GM12878 (cell line): ENCODE data around the gene OTUB2. TPM values are rescaled to one million over a fixed set of nuclear protein-coding genes. Genes with fewer than 3 reads are reported as not detected.
A peak's percentile ranks its signal among the peaks of the same experiment; 100 is the strongest.

Experiments used
- ATAC-seq: fragments of 200-7000 bp; cut with Tn5 transposase; 3 replicates; pipeline ENCODE4 v1.9.1; 2020; ENCODE audit warnings: mild to moderate bottlenecking, moderate library complexity
- BruUV-seq: library from RNA; stranded (reverse); fragments of 400-500 nt; replicated peaks from 2 replicates; lab custom pipeline; 2021; lab: Mats Ljungman, UMichigan
- CTCF ChIA-PET: fragments of 300-600 bp; sonication (Branson Sonifier 250); formaldehyde crosslinking; extraction: SDS; loops from one replicate; lab custom pipeline; 2021; ENCODE audit warnings: inconsistent platforms; lab: Yijun Ruan, JAX
- POLR2A ChIA-PET: fragments of 350-600 bp; formaldehyde crosslinking; extraction: SDS; loops from one replicate; lab custom pipeline; 2021; ENCODE audit warnings: inconsistent platforms; lab: Charles Lee
- RAD21 ChIA-PET: fragments of 300-600 bp; sonication (Branson Sonifier 250); formaldehyde crosslinking; loops from one replicate; lab custom pipeline; 2023; ENCODE audit warnings: antibody characterized with exemption; ENCODE audit not compliant: unreplicated experiment; lab: Charles Lee
- SMC1A ChIA-PET: fragments of 300-600 bp; sonication (Branson Sonifier 250); formaldehyde crosslinking; loops from one replicate; lab custom pipeline; 2023; ENCODE audit not compliant: unreplicated experiment, uncharacterized antibody; lab: Charles Lee
- DNase-seq: peaks from one replicate; pipeline ENCODE4 v3.0.0-alpha.2; 2011; ENCODE audit warnings: low read depth, low spot score
- FAIRE-seq: peaks from 3 replicates; lab custom pipeline; 2011; peaks lifted over from hg19 to GRCh38; lab: Jason Lieb, UNC
- H2AFZ ChIP-seq: 2 replicates; pipeline ENCODE4 v1.6.0; 2011; ENCODE audit warnings: low read depth, low read length, control low read depth; ENCODE audit not compliant: control insufficient read depth
- H3K27ac ChIP-seq: 2 replicates; pipeline ENCODE4 v1.5.1; 2011; ENCODE audit warnings: control low read depth; ENCODE audit not compliant: control insufficient read depth, insufficient read depth
- H3K27me3 ChIP-seq, 2 experiments: replicated peaks in 1 of 2; 2 replicates each; pipeline versions ENCODE4 v1.6.0 to v1.6.1; 2011; ENCODE audit warnings: low read length in 1 of 2; ENCODE audit not compliant: control insufficient read depth in 2 of 2, insufficient read depth in 2 of 2
- H3K36me3 ChIP-seq, 2 experiments: 2 replicates each; pipeline ENCODE4 v1.5.1; 2011; ENCODE audit warnings: low read length in 1 of 2; ENCODE audit not compliant: control insufficient read depth in 2 of 2, insufficient read depth in 2 of 2
- H3K4me1 ChIP-seq: 2 replicates; pipeline ENCODE4 v1.6.1; 2011; ENCODE audit warnings: mild to moderate bottlenecking, low read length, moderate library complexity, mixed read lengths; ENCODE audit not compliant: control insufficient read depth, insufficient read depth
- H3K4me2 ChIP-seq: 2 replicates; pipeline ENCODE4 v1.6.0; 2011; ENCODE audit warnings: control low read depth; ENCODE audit not compliant: control insufficient read depth, insufficient read depth
- H3K4me3 ChIP-seq: fragments of 200-600 bp; sonication (generic); 2 replicates; pipeline ENCODE4 v1.5.1; 2016
- H3K79me2 ChIP-seq: 2 replicates; pipeline ENCODE4 v1.6.0; 2011; ENCODE audit warnings: low read length; ENCODE audit not compliant: control insufficient read depth, insufficient read depth
- H3K9ac ChIP-seq: 2 replicates; pipeline ENCODE4 v1.8.0; 2011; ENCODE audit warnings: low read length, control low read depth, mixed read lengths; ENCODE audit not compliant: control insufficient read depth, insufficient read depth
- H3K9me3 ChIP-seq: replicated peaks from 3 replicates; pipeline ENCODE4 v1.5.1; 2011; ENCODE audit warnings: mild to moderate bottlenecking, low read length; ENCODE audit not compliant: control insufficient read depth, insufficient read depth
- H4K20me1 ChIP-seq: 2 replicates; pipeline ENCODE4 v1.6.0; 2011; ENCODE audit not compliant: control insufficient read depth, insufficient read depth
- BRCA1 ChIP-seq: IDR thresholded peaks from 2 replicates; pipeline ENCODE4 v1.6.1; 2011; ENCODE audit warnings: low read depth, low read length, improper control_type of control experiment
- RUNX3 ChIP-seq: IDR thresholded peaks from 2 replicates; pipeline ENCODE4 v1.6.1; 2012; ENCODE audit warnings: low read length, inconsistent platforms
- STAT1 ChIP-seq: fragments of 450-650 bp; conservative IDR thresholded peaks from 2 replicates; pipeline ENCODE4 v1.6.1; 2014; ENCODE audit warnings: antibody characterized with exemption, mild to moderate bottlenecking
- YY1 ChIP-seq: IDR thresholded peaks from 2 replicates; pipeline ENCODE4 v1.6.1; 2011; ENCODE audit warnings: low read depth, mild to moderate bottlenecking, low read length
- ZNF24 ChIP-seq: fragments of 450-650 bp; IDR thresholded peaks from 2 replicates; pipeline ENCODE4 v1.6.1; 2017; ENCODE audit warnings: antibody characterized with exemption, mild to moderate bottlenecking
- WGBS: methylation state at CpG from one replicate; pipeline ENCODE4 v1.1.6; 2016; ENCODE audit warnings: low lambda C conversion rate; ENCODE audit not compliant: insufficient replicate concordance, insufficient coverage; ENCODE audit errors: missing lambda C conversion rate; 5-methylcytosine and 5-hydroxymethylcytosine counted together
- in situ Hi-C: fragments of 300-500 bp; cut with MboI; formaldehyde crosslinking; loops from 9 replicates; pipeline ENCODE4 v1.14.3; 2018; ENCODE audit warnings: mixed read lengths
- intact Hi-C: fragments of 100-400 bp; cut with micrococcal nuclease; formaldehyde crosslinking; loops from one replicate; pipeline ENCODE4 v1.14.2; 2022; ENCODE audit not compliant: unreplicated experiment
- polyA plus RNA-seq, 11 experiments: library from polyadenylated mRNA; depleted of rRNA in 4 of 11; unstranded in 6 of 11; stranded (reverse) in 5 of 11; fragments of >200 nt; fragmentation: Nextera tagmentation in 4 of 11; fragmentation: Illumina TruSeq in 1 of 11; extraction: Ambion mirVana in 4 of 11; extraction: Trizol in 1 of 11; gene quantifications; 1 replicate in 1 of 11; 2 replicates in 10 of 11; pipeline versions ENCODE4 v1.2.1 to v1.2.3, GENCODE V29; 2011 to 2016; ENCODE audit warnings: inconsistent platforms in 2 of 11, missing spikeins in 2 of 11, low read depth in 1 of 11
- total RNA-seq, 4 experiments: library from RNA; depleted of rRNA in 3 of 4; stranded (reverse); fragments of >200 nt in 3 of 4; fragmentation: Illumina TruSeq in 1 of 4; extraction: Trizol in 1 of 4; gene quantifications; 2 replicates each; pipeline versions ENCODE4 v1.2.1 to v1.2.3, GENCODE V29; 2013 to 2021
- TF ChIP-seq, protein P1 (sequence below): fragments of 450-650 bp; IDR thresholded peaks from 2 replicates; pipeline ENCODE4 v1.6.1; 2017; ENCODE audit warnings: low read depth, mild to moderate bottlenecking, moderate library complexity

Gene OTUB2
- total and polyA plus RNA-seq, 10 of the 15 experiments (the other 5 are each of a cell fraction or from before 2014, with no cell fraction given): 0.05 to 0.82 (median 0.43) TPM

DNA sequence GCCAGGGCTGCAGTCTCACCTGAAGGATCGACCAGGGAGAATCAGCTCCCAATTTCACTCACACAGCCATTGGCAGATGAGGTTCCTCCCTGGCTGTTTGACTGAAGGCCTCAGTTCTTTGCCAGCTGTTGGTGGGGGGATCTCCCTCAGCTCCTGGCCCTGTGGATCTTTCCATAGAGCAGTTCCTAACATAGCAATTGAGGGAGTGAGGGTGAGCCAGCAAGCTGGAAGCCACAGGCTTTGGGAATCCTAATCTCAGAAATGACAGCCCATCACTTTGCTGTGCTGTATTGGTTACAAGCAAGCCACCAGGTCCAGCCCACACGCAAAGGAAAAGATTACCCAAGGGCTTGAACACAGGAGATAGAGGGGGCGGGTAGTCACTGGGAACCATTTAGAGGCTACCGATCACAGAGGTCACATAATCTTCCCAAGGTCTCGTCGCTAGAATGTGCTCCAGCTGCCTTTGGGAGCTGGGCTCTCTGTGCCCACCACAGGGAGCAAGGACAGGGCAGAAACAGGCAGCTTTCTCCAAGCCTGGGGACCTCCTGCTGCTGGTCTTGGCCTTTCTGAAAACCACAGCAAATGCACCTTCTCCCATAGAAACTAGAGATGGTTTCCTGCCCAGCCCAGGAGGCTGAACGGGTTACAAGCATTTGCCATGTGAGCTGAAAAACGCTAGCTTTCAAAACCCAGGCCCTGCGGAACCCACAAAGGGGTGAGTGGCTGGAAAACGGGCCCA, 4.6 kb upstream of the OTUB2 start (continued):
- TF ChIP-seq, protein P1, sequence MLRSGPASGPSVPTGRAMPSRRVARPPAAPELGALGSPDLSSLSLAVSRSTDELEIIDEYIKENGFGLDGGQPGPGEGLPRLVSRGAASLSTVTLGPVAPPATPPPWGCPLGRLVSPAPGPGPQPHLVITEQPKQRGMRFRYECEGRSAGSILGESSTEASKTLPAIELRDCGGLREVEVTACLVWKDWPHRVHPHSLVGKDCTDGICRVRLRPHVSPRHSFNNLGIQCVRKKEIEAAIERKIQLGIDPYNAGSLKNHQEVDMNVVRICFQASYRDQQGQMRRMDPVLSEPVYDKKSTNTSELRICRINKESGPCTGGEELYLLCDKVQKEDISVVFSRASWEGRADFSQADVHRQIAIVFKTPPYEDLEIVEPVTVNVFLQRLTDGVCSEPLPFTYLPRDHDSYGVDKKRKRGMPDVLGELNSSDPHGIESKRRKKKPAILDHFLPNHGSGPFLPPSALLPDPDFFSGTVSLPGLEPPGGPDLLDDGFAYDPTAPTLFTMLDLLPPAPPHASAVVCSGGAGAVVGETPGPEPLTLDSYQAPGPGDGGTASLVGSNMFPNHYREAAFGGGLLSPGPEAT: no peak
- TF ChIP-seq BRCA1: no peak
- TF ChIP-seq RUNX3: peak; percentile 63

GRCh38 chr14:94022532-94023411, 3.4 kb upstream of the OTUB2 start:
- H4K20me1 ChIP-seq: no peaks in the 10 kb centered on the region
- ATAC-seq: no peak
- H3K4me2 ChIP-seq: no peak overlapping the region
- WGBS: 42% methylated on average over 10 of the region's 10 CpGs
- H3K27ac ChIP-seq: no peak overlapping the region
- in situ Hi-C loops (no loop called here), intact Hi-C loops (no loop called here)
- H3K79me2 ChIP-seq: no peaks in the 10 kb centered on the region
- no peak for FAIRE-seq
- POLR2A ChIA-PET: no interaction called here
- BruUV-seq: no TSS peak
- H3K4me3 ChIP-seq: no peak overlapping the region
- no peaks in the 10 kb centered on the region for H3K9me3 ChIP-seq
- H3K36me3 ChIP-seq: no peaks in the 10 kb centered on the region
- no peak for DNase-seq
- CTCF ChIA-PET: interaction anchor here (0.5 to 6.8 kb wide), 5 partner anchors 10 to 117 kb away, joined by 3 to 34 read pairs (median 5); no protein-coding TSS in a partner anchor
- SMC1A ChIA-PET: interaction anchor here (0.9 to 1.8 kb wide), 5 partner anchors 13 to 114 kb away, joined by 3 to 6 read pairs (median 4); no protein-coding TSS in a partner anchor
- no peak overlapping the region for H3K9ac ChIP-seq
- no peak overlapping the region for H2AFZ ChIP-seq
- TF ChIP-seq ZNF24 (no peak), YY1 (0 out of 2 replicates have a peak, but pooled peaks have one; percentile 19), STAT1 (no peak)
- H3K27me3 ChIP-seq: no peaks in the 10 kb centered on the region
- H3K4me1 ChIP-seq: peaks cover 10% of the 10 kb centered on the region
- RAD21 ChIA-PET: interaction anchor here (0.6 to 1.1 kb wide), 4 partner anchors 13 to 114 kb away, joined by 3 read pairs; no protein-coding TSS in a partner anchor
